Adrenal gland (tissue), 12 donors: Measurements from ENCODE around the gene INPP4B. TPM values are rescaled to one million over a fixed set of nuclear protein-coding genes. Genes with fewer than 3 reads are reported as not detected.

ENCODE experiments used
- DNase-seq, 7 donors: peaks; one replicate each; pipeline ENCODE4 v3.0.0-alpha.2; 2019 to 2020
- H3K27ac ChIP-seq, 5 donors: fragments of 200-600 bp; sonication (generic) in 4 of 5; 1 replicate in 3 of 5; 2 replicates in 2 of 5; pipeline versions ENCODE4 v1.5.1 to v1.8.0; 2016 to 2020; ENCODE audit warnings: mild to moderate bottlenecking in 1 of 5
- H3K27me3 ChIP-seq: fragments of 200-600 bp; 2 replicates; pipeline ENCODE4 v1.8.0; 2021
- H3K36me3 ChIP-seq, 2 donors: fragments of 200-600 bp; replicated peaks in 1 of 2; 1 replicate in 1 of 2; 2 replicates in 1 of 2; pipeline versions ENCODE4 v1.5.1 to v1.8.0; 2018 to 2022
- H3K4me1 ChIP-seq, 2 donors: fragments of 200-600 bp; replicated peaks in 1 of 2; 1 replicate in 1 of 2; 2 replicates in 1 of 2; pipeline versions ENCODE4 v1.5.1 to v1.8.0; 2018 to 2021
- H3K4me3 ChIP-seq, 4 donors: fragments of 200-600 bp; sonication (generic) in 3 of 4; one replicate each; pipeline ENCODE4 v1.5.1; 2016 to 2018
- H3K9me3 ChIP-seq, 3 donors: fragments of 200-600 bp; sonication (generic) in 1 of 3; replicated peaks in 1 of 3; 1 replicate in 2 of 3; 2 replicates in 1 of 3; pipeline versions ENCODE4 v1.5.1 to v1.8.0; 2016 to 2021
- POLR2A ChIP-seq, 2 donors: fragments of 450-650 bp; IDR thresholded peaks; one replicate each; pipeline ENCODE4 v1.6.1; 2017; ENCODE audit warnings: antibody characterized with exemption in 2 of 2, mild to moderate bottlenecking in 2 of 2, moderate library complexity in 1 of 2
- WGBS, 4 donors: extraction: QIAGEN DNeasy Blood & Tissue Kit in 2 of 4; methylation state at CpG; one replicate each; pipeline versions ENCODE4 v1.1.5 to v1.1.7; 2013 to 2017; 5-methylcytosine and 5-hydroxymethylcytosine counted together
- intact Hi-C, 2 donors: fragments of 100-400 bp; cut with DNase I; formaldehyde crosslinking; loops; one replicate each; pipeline versions ENCODE4 v1.14.1 to v1.15.0; 2022 to 2023
- polyA plus RNA-seq, 3 donors: library from polyadenylated mRNA; stranded (reverse); fragments of 200-250 nt in 2 of 3; fragments of 350-450 nt in 1 of 3; fragmentation: Illumina TruSeq in 1 of 3; extraction: RNeasy Lipid Tissue Mini Kit (QIAGEN cat#74804) in 1 of 3; gene quantifications; one replicate each; pipeline ENCODE4 v1.2.3, GENCODE V29; 2013 to 2014
- total RNA-seq, 9 donors: library from RNA; depleted of rRNA in 4 of 9; stranded (reverse); fragments of >200 nt in 4 of 9; fragments of 120-200 nt in 1 of 9; fragmentation: NEBNext Ultra II Directional in 1 of 9; extraction: Animal tissue kit (Norgen Biotek cat#: 25700) in 1 of 9; gene quantifications; one replicate each; pipeline versions ENCODE4 v1.1.0 to v1.2.4, GENCODE V29; 2013 to 2023
- TF ChIP-seq, protein P1 (sequence below), 6 experiments: fragments of 450-650 bp in 4 of 6; fragments of 200-600 bp in 2 of 6; sonication (generic) in 1 of 6; IDR thresholded peaks; 1 replicate in 5 of 6; 2 replicates in 1 of 6; pipeline versions ENCODE4 v1.5.1 to v1.8.0; 2016 to 2021; ENCODE audit warnings: antibody characterized with exemption in 6 of 6, mild to moderate bottlenecking in 2 of 6, moderate library complexity in 1 of 6
- donor health status: healthy with polysubstance abuse.
- donor health status: Bipolar disorder and iron deficiency.
- donor health status: DM: yes; HTN: yes; CAD: no.
- donor health status: DM: no; HTN: no; CAD: no.
- donor health status: DM: no; HTN: no; CAD: no.
- donor health status: DM: yes; HTN: yes; CAD: no.

Gene INPP4B
- total and polyA plus RNA-seq, 12 donors = 2.2 to 21.6 (median 11.8) TPM

DNA sequence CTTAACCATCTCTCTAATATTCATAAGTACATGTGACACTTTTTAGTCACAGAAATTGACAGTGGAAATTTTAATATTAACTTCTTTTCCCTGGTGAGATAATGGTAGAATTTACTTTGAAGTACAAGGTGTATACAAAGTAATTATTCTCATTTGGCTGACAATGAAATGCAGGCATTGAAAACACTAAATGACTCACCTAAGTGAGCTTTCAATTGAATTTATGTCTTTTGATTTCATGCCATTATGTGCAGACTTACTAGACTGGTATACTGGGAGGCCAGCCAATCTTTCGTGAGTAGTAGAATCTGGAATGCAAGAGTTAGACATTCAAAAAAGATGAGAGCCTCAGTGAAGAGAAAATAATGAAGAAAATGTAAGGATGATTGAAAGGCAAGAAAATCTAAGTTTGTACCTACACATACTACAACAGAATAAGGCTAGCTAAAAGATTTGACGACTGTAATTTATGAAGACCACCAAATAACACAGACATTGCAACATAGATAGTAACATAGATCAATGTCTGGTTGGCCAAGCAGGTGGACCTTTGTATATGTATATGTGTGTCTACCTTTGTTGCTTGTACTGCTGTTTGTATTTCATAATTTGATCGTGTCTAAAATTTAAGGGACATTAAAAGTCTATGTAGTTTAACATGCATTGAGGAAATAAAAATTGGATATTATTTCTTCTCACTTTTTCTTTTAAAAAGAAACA, 750.1 kb downstream of the INPP4B start:
- WGBS, 4 donors = 52 to 68% (median 62%) methylated on average over 3 of the region's 3 CpGs

DNA sequence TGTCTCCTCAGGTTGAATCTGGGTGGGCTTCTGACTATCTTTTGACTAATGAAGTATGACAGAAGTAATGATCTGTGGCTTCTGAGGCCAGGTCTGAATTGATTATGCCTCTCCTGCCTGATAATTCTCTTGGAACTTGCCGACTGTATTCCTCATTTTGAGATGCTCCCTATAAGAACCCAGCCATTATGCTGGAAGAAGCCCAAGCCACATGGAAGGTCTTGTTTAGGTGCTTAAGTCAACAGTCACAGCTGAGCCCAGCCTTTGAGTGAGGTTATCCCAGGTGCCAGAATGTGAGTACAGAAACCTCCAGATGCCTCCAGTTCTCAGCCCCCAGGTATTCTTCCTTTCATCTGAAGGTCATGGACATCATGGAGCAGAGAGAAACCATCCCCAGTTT, 753.2 kb downstream of the INPP4B start:
- Histone ChIP-seq H3K27me3 (no peaks in the 10 kb centered on the region), H3K4me3 (no peak overlapping the region), H3K36me3 (no peaks in the 10 kb centered on the region), H3K4me1 (peaks cover 5 to 18% of the 10 kb centered on the region in 2 donors), H3K9me3 (no peaks in the 10 kb centered on the region), H3K27ac (no peak overlapping the region)
- intact Hi-C loops = no loop called here
- TF ChIP-seq POLR2A (IDR thresholded peaks at IDR 0.05) = no peak
- TF ChIP-seq, protein P1, sequence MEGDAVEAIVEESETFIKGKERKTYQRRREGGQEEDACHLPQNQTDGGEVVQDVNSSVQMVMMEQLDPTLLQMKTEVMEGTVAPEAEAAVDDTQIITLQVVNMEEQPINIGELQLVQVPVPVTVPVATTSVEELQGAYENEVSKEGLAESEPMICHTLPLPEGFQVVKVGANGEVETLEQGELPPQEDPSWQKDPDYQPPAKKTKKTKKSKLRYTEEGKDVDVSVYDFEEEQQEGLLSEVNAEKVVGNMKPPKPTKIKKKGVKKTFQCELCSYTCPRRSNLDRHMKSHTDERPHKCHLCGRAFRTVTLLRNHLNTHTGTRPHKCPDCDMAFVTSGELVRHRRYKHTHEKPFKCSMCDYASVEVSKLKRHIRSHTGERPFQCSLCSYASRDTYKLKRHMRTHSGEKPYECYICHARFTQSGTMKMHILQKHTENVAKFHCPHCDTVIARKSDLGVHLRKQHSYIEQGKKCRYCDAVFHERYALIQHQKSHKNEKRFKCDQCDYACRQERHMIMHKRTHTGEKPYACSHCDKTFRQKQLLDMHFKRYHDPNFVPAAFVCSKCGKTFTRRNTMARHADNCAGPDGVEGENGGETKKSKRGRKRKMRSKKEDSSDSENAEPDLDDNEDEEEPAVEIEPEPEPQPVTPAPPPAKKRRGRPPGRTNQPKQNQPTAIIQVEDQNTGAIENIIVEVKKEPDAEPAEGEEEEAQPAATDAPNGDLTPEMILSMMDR (IDR thresholded peaks at IDR 0.05) = no peak
- no peak for DNase-seq
- 95 to 100% (median 100%) methylated on average over 1 of the region's 1 CpG for WGBS, 4 donors

More for the DNA sequence above, 750.1 kb downstream of the INPP4B start:
- no peaks in the 10 kb centered on the region for H3K27me3 ChIP-seq
- no peak overlapping the region for H3K4me3 ChIP-seq
- peak overlapping the region in 1 of 5 donors; percentile 33 for H3K27ac ChIP-seq
- H3K4me1 ChIP-seq = peaks cover 0 to 4% of the 10 kb centered on the region in 2 donors
- peak; percentile 62 to 91 (median 86) for DNase-seq
- no peaks in the 10 kb centered on the region for H3K9me3 ChIP-seq
- TF ChIP-seq, protein P1 (IDR thresholded peaks at IDR 0.05) = no peak
- no peak for TF ChIP-seq POLR2A (IDR thresholded peaks at IDR 0.05)
- intact Hi-C loops = no loop called here
- no peaks in the 10 kb centered on the region for H3K36me3 ChIP-seq

DNA sequence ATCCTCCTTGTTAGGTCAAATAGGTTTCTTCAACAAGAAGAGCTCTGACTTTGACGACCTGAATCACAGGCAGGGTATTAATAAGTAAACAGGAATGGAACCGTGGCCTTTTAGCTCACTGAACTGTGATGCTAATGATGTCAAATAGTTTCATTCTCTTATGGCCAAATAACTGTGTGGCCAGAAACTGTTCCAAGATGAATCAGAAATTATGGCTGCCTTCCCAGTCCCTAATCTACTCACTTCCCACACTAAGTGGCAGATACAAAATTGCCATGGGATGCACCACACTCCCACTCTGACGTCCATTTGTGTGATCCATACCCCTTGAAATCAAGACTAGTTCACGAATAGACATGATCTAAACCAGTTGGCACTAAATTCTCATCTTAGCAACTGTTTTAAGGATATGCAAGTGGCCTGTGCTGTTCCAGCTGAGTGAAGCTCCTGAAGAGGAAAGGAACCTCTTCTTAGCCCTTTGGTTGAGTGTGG, 754.4 kb downstream of the INPP4B start:
- Histone ChIP-seq H3K4me3 (no peak overlapping the region), H3K36me3 (no peaks in the 10 kb centered on the region), H3K27ac (peak overlapping the region in 4 of 5 donors; percentile 50 to 88 (median 83)), H3K27me3 (no peaks in the 10 kb centered on the region), H3K9me3 (no peaks in the 10 kb centered on the region), H3K4me1 (peaks cover 5 to 18% of the 10 kb centered on the region in 2 donors)
- WGBS, 4 donors = 42 to 54% (median 47%) methylated on average over 4 of the region's 4 CpGs
- intact Hi-C loops = no loop called here
- TF ChIP-seq, protein P1 (IDR thresholded peaks at IDR 0.05) = no peak
- no peak for TF ChIP-seq POLR2A (IDR thresholded peaks at IDR 0.05)
- DNase-seq = peak; percentile 16 to 72 (median 59)

DNA sequence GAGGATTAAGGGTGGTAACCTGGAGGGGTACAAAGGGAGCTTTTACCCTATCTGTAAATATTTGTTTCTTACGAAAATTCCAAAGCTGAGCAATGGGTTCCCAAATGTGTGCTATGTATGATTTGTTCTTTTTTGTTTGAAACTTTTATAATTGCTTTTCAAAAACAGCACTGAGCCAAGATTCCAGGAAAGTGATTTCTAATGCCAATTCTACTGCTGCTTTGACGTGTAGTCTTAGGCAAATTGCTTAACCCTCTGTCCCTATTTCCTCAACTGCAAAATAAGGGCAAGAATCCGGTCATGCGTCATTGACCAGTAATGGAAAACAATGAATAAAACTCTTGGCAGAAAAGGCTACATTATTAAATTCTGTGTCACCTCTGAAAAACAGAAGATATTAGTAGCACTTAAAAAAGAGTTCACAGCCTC, 755.0 kb downstream of the INPP4B start:
- Histone ChIP-seq H3K9me3 (no peaks in the 10 kb centered on the region), H3K27me3 (no peaks in the 10 kb centered on the region), H3K27ac (peak overlapping the region in 4 of 5 donors; percentile 50 to 88 (median 83)), H3K4me3 (no peak overlapping the region), H3K4me1 (peaks cover 5 to 18% of the 10 kb centered on the region in 2 donors), H3K36me3 (no peaks in the 10 kb centered on the region)
- WGBS, 4 donors = 48 to 52% (median 49%) methylated on average over 4 of the region's 4 CpGs
- peak in 6 of 7 donors; percentile 39 to 74 (median 60) for DNase-seq
- TF ChIP-seq, protein P1 (IDR thresholded peaks at IDR 0.05) = no peak
- TF ChIP-seq POLR2A (IDR thresholded peaks at IDR 0.05) = no peak
- intact Hi-C loops = no loop called here
